Measurements from ENCODE around the gene PCDHA9. TPM values are rescaled to one million over a fixed set of nuclear protein-coding genes. Genes with fewer than 3 reads are reported as not detected.
"Not testable (repeated sequence)": the region's sequence is repeated elsewhere in the genome, so short reads cannot be mapped to it uniquely, and the experiment has no call there.

Gene PCDHA9
- total RNA-seq, 1 experiment from 2014 or later, result 0.55 TPM

DNA sequence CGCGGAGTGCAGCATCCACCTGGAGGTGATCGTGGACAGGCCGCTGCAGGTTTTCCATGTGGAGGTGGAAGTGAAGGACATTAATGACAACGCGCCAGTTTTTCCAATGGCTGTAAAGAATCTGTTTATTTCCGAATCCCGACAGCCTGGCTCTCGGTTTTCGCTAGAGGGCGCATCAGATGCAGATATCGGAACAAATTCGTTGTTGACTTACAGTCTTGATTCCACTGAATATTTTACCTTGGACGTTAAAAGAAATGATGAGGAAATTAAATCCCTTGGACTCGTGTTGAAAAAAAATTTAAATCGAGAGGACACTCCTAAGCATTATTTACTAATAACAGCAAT is 46.7 kb upstream of the PCDHA9 start:
- DNase-seq, result no peak
- Histone ChIP-seq H4K8ac (replicated peaks; ENCODE audit: insufficient read length, low read depth, low read length) (no peak overlapping the region), H3K23me2 (ENCODE audit: insufficient read length, low read depth, low read length, poor library complexity, severe bottlenecking) (no peaks in the 10 kb centered on the region), H2BK120ac (ENCODE audit: low read depth, low read length, poor library complexity, severe bottlenecking) (no peak overlapping the region), H3K4me1 (ENCODE audit: insufficient read depth, low read length) (no peaks in the 10 kb centered on the region), H3K23ac (ENCODE audit: insufficient read length, low read depth, low read length) (no peak overlapping the region), H3K56ac (ENCODE audit: insufficient read length, low read depth, low read length) (no peak overlapping the region), H3K14ac (ENCODE audit: insufficient read depth, low read length) (no peak overlapping the region), H4K5ac (ENCODE audit: insufficient read length, low read depth, low read length) (no peak overlapping the region), H3K79me2 (ENCODE audit: insufficient read depth, low read length) (no peaks in the 10 kb centered on the region), H3K27me3 (ENCODE audit: insufficient read depth, low read length) (no peaks in the 10 kb centered on the region), H3T11ph (ENCODE audit: low read length) (no peak overlapping the region), H3K18ac (ENCODE audit: insufficient read length, low read depth, low read length) (no peak overlapping the region), H2BK15ac (ENCODE audit: low read depth, low read length) (no peak overlapping the region), H3K4me2 (ENCODE audit: insufficient read depth, insufficient read length, low read length) (no peak overlapping the region), H3K79me1 (ENCODE audit: insufficient read depth, low read depth, low read length, poor library complexity, severe bottlenecking) (no peaks in the 10 kb centered on the region), H3K9me3 (ENCODE audit: control insufficient read depth, low read depth, low read length) (no peaks in the 10 kb centered on the region), H2AFZ (ENCODE audit: low read length) (no peak overlapping the region), H4K91ac (ENCODE audit: insufficient read length, low read depth, low read length) (no peak overlapping the region), H2BK12ac (ENCODE audit: insufficient read length, low read depth, low read length) (no peak overlapping the region), H3K4ac (ENCODE audit: low read depth, low read length) (no peak overlapping the region), H4K20me1 (ENCODE audit: control insufficient read depth, insufficient read depth, insufficient read length) (no peaks in the 10 kb centered on the region), H2BK20ac (ENCODE audit: low read depth, low read length, poor library complexity, severe bottlenecking) (no peak overlapping the region), H3K9ac (ENCODE audit: extremely low read depth, insufficient read length, low read length) (no peak overlapping the region), H2AK5ac (ENCODE audit: insufficient read length, low read length) (no peak overlapping the region), H3K27ac (ENCODE audit: insufficient read length, low read depth, low read length) (no peak overlapping the region), H2BK5ac (ENCODE audit: insufficient read length, low read length) (no peak overlapping the region)
- Mint-ChIP-seq H3K27ac (no peak overlapping the region), H3K4me1 (no peaks in the 10 kb centered on the region), H3K9me3 (peaks cover 48 to 50% of the 10 kb centered on the region in 2 experiments), H3K27me3 (ENCODE audit: low read depth) (no peaks in the 10 kb centered on the region), H3K4me3 (no peak overlapping the region), H3K36me3 (ENCODE audit: insufficient read depth in 1 of 3, low read depth in 3 of 3) (peaks cover 8 to 44% (median 31%) of the 10 kb centered on the region in 3 experiments)
- TF ChIP-seq, protein P1, sequence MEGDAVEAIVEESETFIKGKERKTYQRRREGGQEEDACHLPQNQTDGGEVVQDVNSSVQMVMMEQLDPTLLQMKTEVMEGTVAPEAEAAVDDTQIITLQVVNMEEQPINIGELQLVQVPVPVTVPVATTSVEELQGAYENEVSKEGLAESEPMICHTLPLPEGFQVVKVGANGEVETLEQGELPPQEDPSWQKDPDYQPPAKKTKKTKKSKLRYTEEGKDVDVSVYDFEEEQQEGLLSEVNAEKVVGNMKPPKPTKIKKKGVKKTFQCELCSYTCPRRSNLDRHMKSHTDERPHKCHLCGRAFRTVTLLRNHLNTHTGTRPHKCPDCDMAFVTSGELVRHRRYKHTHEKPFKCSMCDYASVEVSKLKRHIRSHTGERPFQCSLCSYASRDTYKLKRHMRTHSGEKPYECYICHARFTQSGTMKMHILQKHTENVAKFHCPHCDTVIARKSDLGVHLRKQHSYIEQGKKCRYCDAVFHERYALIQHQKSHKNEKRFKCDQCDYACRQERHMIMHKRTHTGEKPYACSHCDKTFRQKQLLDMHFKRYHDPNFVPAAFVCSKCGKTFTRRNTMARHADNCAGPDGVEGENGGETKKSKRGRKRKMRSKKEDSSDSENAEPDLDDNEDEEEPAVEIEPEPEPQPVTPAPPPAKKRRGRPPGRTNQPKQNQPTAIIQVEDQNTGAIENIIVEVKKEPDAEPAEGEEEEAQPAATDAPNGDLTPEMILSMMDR (conservative IDR thresholded peaks at IDR 0.05), result peak; percentile 17; the same call in 2 of the 3 replicates
- WGBS (ENCODE audit: extremely low coverage, insufficient read length, low lambda C conversion rate), result no CpG with 5 or more reads among the region's 16 CpGs

DNA sequence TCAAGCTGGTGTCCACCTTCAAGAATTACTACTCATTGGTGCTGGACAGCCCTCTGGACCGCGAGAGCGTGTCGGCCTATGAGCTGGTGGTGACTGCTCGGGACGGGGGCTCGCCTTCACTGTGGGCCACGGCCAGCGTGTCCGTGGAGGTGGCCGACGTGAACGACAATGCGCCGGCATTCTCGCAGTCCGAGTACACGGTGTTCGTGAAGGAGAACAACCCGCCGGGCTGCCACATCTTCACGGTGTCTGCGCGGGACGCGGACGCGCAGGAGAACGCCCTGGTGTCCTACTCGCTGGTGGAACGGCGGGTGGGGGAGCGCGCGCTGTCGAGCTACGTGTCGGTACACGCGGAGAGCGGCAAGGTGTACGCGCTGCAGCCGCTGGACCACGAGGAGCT is 45.8 kb upstream of the PCDHA9 start:
- not testable (repeated sequence) for H2AK5ac ChIP-seq (ENCODE audit: insufficient read length, low read length); DNase-seq; H3K27me3 ChIP-seq (ENCODE audit: insufficient read depth, low read length); H3K23me2 ChIP-seq (ENCODE audit: insufficient read length, low read depth, low read length, poor library complexity, severe bottlenecking); H3K18ac ChIP-seq (ENCODE audit: insufficient read length, low read depth, low read length); H3T11ph ChIP-seq (ENCODE audit: low read length); H2BK12ac ChIP-seq (ENCODE audit: insufficient read length, low read depth, low read length); H3K27ac ChIP-seq (ENCODE audit: insufficient read length, low read depth, low read length); H3K79me2 ChIP-seq (ENCODE audit: insufficient read depth, low read length); H3K79me1 ChIP-seq (ENCODE audit: insufficient read depth, low read depth, low read length, poor library complexity, severe bottlenecking); H3K9ac ChIP-seq (ENCODE audit: extremely low read depth, insufficient read length, low read length); H3K4me1 ChIP-seq (ENCODE audit: insufficient read depth, low read length); H4K5ac ChIP-seq (ENCODE audit: insufficient read length, low read depth, low read length); H2AFZ ChIP-seq (ENCODE audit: low read length); H3K27ac Mint-ChIP-seq; H3K56ac ChIP-seq (ENCODE audit: insufficient read length, low read depth, low read length); H4K8ac ChIP-seq (replicated peaks; ENCODE audit: insufficient read length, low read depth, low read length); H4K91ac ChIP-seq (ENCODE audit: insufficient read length, low read depth, low read length); H2BK15ac ChIP-seq (ENCODE audit: low read depth, low read length); H3K4me2 ChIP-seq (ENCODE audit: insufficient read depth, insufficient read length, low read length); H3K27me3 Mint-ChIP-seq (ENCODE audit: low read depth); H3K4me1 Mint-ChIP-seq; H3K14ac ChIP-seq (ENCODE audit: insufficient read depth, low read length); H2BK5ac ChIP-seq (ENCODE audit: insufficient read length, low read length); H3K9me3 ChIP-seq (ENCODE audit: control insufficient read depth, low read depth, low read length); H2BK20ac ChIP-seq (ENCODE audit: low read depth, low read length, poor library complexity, severe bottlenecking); H4K20me1 ChIP-seq (ENCODE audit: control insufficient read depth, insufficient read depth, insufficient read length); H3K4ac ChIP-seq (ENCODE audit: low read depth, low read length); H2BK120ac ChIP-seq (ENCODE audit: low read depth, low read length, poor library complexity, severe bottlenecking); H3K23ac ChIP-seq (ENCODE audit: insufficient read length, low read depth, low read length); H3K4me3 Mint-ChIP-seq
- Mint-ChIP-seq H3K9me3 (peaks cover 43 to 50% of the 10 kb centered on the region in 2 experiments), H3K36me3 (ENCODE audit: insufficient read depth in 1 of 3, low read depth in 3 of 3) (peaks cover 8 to 40% (median 32%) of the 10 kb centered on the region in 3 experiments)
- WGBS (ENCODE audit: extremely low coverage, insufficient read length, low lambda C conversion rate), result no CpG with 5 or more reads among the region's 45 CpGs

Measured in H9 (cell line).